Caco-2 (cell line): ENCODE results near the gene NR4A3. TPM values are rescaled to one million over a fixed set of nuclear protein-coding genes. Genes with fewer than 3 reads are reported as not detected.

Source experiments
- BruUV-seq: library from RNA; stranded (reverse); fragments of 400-500 nt; replicated peaks from 2 replicates; lab custom pipeline; 2021; lab: Mats Ljungman, UMichigan
- CTCF ChIA-PET: fragments of 300-600 bp; sonication (Branson Sonifier 250); formaldehyde crosslinking; loops from one replicate; lab custom pipeline; 2022; ENCODE audit warnings: antibody characterized with exemption; lab: Charles Lee
- POLR2A ChIA-PET: fragments of 300-600 bp; sonication (Branson Sonifier 250); formaldehyde crosslinking; loops from one replicate; lab custom pipeline; 2022; ENCODE audit warnings: antibody characterized with exemption; lab: Charles Lee
- DNase-seq, 2 experiments: peaks; one replicate each; pipeline versions ENCODE4 v3.0.0 to v3.0.0-alpha.2; 2020 to 2022
- H3K27me3 ChIP-seq: replicated peaks from 2 replicates; pipeline ENCODE4 v1.6.0; 2011; ENCODE audit warnings: low read length; ENCODE audit not compliant: control insufficient read depth, insufficient read depth
- H3K36me3 ChIP-seq: 2 replicates; pipeline ENCODE4 v1.5.1; 2011; ENCODE audit warnings: low read length; ENCODE audit not compliant: control insufficient read depth, insufficient read depth
- H3K4me1 ChIP-seq: fragments of 250-450 bp; sonication (Bioruptor Pico); 2 replicates; pipeline ENCODE4 v1.5.1; 2020; ENCODE audit warnings: mild to moderate bottlenecking
- H3K4me3 ChIP-seq: 2 replicates; pipeline ENCODE4 v1.5.1; 2011; ENCODE audit warnings: low read depth, mild to moderate bottlenecking, control low read depth, low read length
- H3K9me3 ChIP-seq: fragments of 250-450 bp; sonication (Bioruptor Pico); 2 replicates; pipeline ENCODE4 v1.5.1; 2020; ENCODE audit warnings: mild to moderate bottlenecking, moderate library complexity
- H3K27ac Mint-ChIP-seq: one replicate; pipeline ENCODE4 v1.8.0; 2022; ENCODE audit warnings: mixed read lengths; ENCODE audit not compliant: unreplicated experiment
- H3K27me3 Mint-ChIP-seq: one replicate; pipeline ENCODE4 v1.8.0; 2022; ENCODE audit warnings: mixed read lengths; ENCODE audit not compliant: insufficient read depth, unreplicated experiment
- H3K36me3 Mint-ChIP-seq: one replicate; pipeline ENCODE4 v1.8.0; 2022; ENCODE audit warnings: mild to moderate bottlenecking, mixed read lengths; ENCODE audit not compliant: insufficient read depth, unreplicated experiment
- H3K4me1 Mint-ChIP-seq: one replicate; pipeline ENCODE4 v1.8.0; 2022; ENCODE audit warnings: low read depth, mixed read lengths; ENCODE audit not compliant: unreplicated experiment
- H3K4me3 Mint-ChIP-seq: one replicate; pipeline ENCODE4 v1.8.0; 2022; ENCODE audit warnings: mild to moderate bottlenecking, moderate library complexity, mixed read lengths; ENCODE audit not compliant: unreplicated experiment
- H3K9me3 Mint-ChIP-seq: one replicate; pipeline ENCODE4 v1.8.0; 2022; ENCODE audit warnings: mixed read lengths; ENCODE audit not compliant: unreplicated experiment
- intact Hi-C: fragments of 100-400 bp; cut with micrococcal nuclease; formaldehyde crosslinking; loops from one replicate; pipeline ENCODE4 v1.10.0; 2022; ENCODE audit not compliant: unreplicated experiment
- total RNA-seq: library from RNA; stranded (reverse); gene quantifications from 2 replicates; pipeline ENCODE4 v1.2.3, GENCODE V29; 2022
- TF ChIP-seq, protein P1 (sequence below), 2 experiments: fragments of 200-600 bp in 1 of 2; IDR thresholded peaks; 1 replicate in 1 of 2; 2 replicates in 1 of 2; pipeline versions ENCODE4 v1.5.1 to v1.8.0; 2011 to 2022; ENCODE audit warnings: antibody characterized with exemption in 1 of 2, control low read depth in 1 of 2, inconsistent platforms in 1 of 2, low read depth in 1 of 2, low read length in 1 of 2, mild to moderate bottlenecking in 1 of 2, moderate library complexity in 1 of 2; ENCODE audit not compliant: insufficient read depth in 1 of 2, severe bottlenecking in 1 of 2, unreplicated experiment in 1 of 2

NR4A3 gene
- total RNA-seq, 1 experiment from 2014 or later = 0.39 TPM

DNA sequence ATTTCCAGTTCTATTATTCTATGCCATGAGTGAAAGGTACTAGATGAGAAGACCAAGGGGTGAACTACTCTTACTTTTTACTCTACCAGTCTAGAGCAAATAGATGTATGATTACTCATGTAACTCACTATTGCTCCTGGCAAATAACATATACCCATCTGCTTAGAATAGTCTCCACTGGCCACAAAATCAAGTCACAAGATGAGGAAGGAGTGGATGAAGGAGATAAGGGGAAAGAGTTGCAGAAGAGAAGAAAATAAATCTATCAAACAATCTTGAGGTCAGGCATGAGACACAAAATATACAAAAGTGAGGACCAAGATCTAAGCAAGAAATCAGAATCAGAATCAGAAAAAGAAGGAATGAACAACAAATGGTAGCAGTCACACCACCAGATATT is 13.7 kb upstream of the NR4A3 start:
- H3K4me1 ChIP-seq = no peaks in the 10 kb centered on the region; the same call in 1 of the 2 replicates
- Mint-ChIP-seq H3K27me3 (no peaks in the 10 kb centered on the region), H3K9me3 (no peaks in the 10 kb centered on the region), H3K27ac (no peak overlapping the region), H3K4me3 (no peak overlapping the region), H3K36me3 (peaks cover 6% of the 10 kb centered on the region), H3K4me1 (peaks cover 19% of the 10 kb centered on the region)
- ChIA-PET CTCF (no interaction called here), POLR2A (no interaction called here)
- DNase-seq = no peak
- no peaks in the 10 kb centered on the region for H3K36me3 ChIP-seq
- intact Hi-C loops = loop anchor here (1.0 to 5.0 kb wide), 4 partner anchors 12 to 789 kb away; partner anchors contain the start of gene STX17
- no peaks in the 10 kb centered on the region for H3K27me3 ChIP-seq
- no peaks in the 10 kb centered on the region for H3K9me3 ChIP-seq
- no peak overlapping the region for H3K4me3 ChIP-seq
- BruUV-seq = no TSS peak
- TF ChIP-seq, protein P1, sequence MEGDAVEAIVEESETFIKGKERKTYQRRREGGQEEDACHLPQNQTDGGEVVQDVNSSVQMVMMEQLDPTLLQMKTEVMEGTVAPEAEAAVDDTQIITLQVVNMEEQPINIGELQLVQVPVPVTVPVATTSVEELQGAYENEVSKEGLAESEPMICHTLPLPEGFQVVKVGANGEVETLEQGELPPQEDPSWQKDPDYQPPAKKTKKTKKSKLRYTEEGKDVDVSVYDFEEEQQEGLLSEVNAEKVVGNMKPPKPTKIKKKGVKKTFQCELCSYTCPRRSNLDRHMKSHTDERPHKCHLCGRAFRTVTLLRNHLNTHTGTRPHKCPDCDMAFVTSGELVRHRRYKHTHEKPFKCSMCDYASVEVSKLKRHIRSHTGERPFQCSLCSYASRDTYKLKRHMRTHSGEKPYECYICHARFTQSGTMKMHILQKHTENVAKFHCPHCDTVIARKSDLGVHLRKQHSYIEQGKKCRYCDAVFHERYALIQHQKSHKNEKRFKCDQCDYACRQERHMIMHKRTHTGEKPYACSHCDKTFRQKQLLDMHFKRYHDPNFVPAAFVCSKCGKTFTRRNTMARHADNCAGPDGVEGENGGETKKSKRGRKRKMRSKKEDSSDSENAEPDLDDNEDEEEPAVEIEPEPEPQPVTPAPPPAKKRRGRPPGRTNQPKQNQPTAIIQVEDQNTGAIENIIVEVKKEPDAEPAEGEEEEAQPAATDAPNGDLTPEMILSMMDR (IDR thresholded peaks at IDR 0.05; ENCODE audit: insufficient read depth in 1 of 2, low read depth in 1 of 2, low read length in 1 of 2, severe bottlenecking in 1 of 2, unreplicated experiment in 1 of 2) = no peak

DNA sequence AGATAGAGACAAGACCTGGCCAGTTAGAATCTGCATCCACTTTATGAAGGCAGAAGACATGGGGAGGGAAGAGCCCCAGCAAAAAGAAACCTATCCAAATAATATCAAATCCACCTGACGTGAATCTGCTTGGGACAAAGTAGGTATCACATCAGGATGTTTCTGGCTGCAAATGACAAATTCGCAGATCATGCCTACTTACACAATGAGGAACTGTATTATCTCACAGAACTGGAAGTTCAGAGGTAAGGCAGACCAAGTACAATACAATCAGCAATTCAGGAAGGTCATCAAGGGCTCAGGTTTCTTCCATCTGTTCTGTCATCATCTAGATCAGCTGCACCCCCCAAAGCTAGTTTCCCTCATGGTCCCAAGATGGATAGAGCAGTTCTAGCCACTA is 13.2 kb upstream of the NR4A3 start:
- Mint-ChIP-seq H3K36me3 (peaks cover 6% of the 10 kb centered on the region), H3K27ac (no peak overlapping the region), H3K4me3 (no peak overlapping the region), H3K9me3 (no peaks in the 10 kb centered on the region), H3K27me3 (no peaks in the 10 kb centered on the region), H3K4me1 (peaks cover 19% of the 10 kb centered on the region)
- intact Hi-C loops = loop anchor here (5.0 kb wide), 2 partner anchors 99 to 789 kb away; partner anchors contain the start of gene STX17
- no peaks in the 10 kb centered on the region for H3K36me3 ChIP-seq
- H3K4me1 ChIP-seq = no peaks in the 10 kb centered on the region; the same call in 1 of the 2 replicates
- no TSS peak for BruUV-seq
- no peak for DNase-seq
- no peaks in the 10 kb centered on the region for H3K27me3 ChIP-seq
- ChIA-PET CTCF (no interaction called here), POLR2A (no interaction called here)
- H3K9me3 ChIP-seq = no peaks in the 10 kb centered on the region
- TF ChIP-seq, protein P1 (IDR thresholded peaks at IDR 0.05; ENCODE audit: insufficient read depth in 1 of 2, low read depth in 1 of 2, low read length in 1 of 2, severe bottlenecking in 1 of 2, unreplicated experiment in 1 of 2) = no peak
- H3K4me3 ChIP-seq = no peak overlapping the region

- H3K36me3 ChIP-seq = no peaks in the 10 kb centered on the region
- Mint-ChIP-seq H3K27me3 (no peaks in the 10 kb centered on the region), H3K9me3 (no peaks in the 10 kb centered on the region), H3K36me3 (peaks cover 6% of the 10 kb centered on the region), H3K27ac (no peak overlapping the region), H3K4me3 (no peak overlapping the region), H3K4me1 (peaks cover 19% of the 10 kb centered on the region)
- H3K4me1 ChIP-seq = no peaks in the 10 kb centered on the region; the same call in 1 of the 2 replicates
- ChIA-PET CTCF (no interaction called here), POLR2A (no interaction called here)
- intact Hi-C loops = loop anchor here (5.0 kb wide), 2 partner anchors 98 to 788 kb away; partner anchors contain the start of gene STX17
- TF ChIP-seq, protein P1 (IDR thresholded peaks at IDR 0.05; ENCODE audit: insufficient read depth in 1 of 2, low read depth in 1 of 2, low read length in 1 of 2, severe bottlenecking in 1 of 2, unreplicated experiment in 1 of 2) = no peak
- H3K9me3 ChIP-seq = no peaks in the 10 kb centered on the region
- DNase-seq = no peak
- no peaks in the 10 kb centered on the region for H3K27me3 ChIP-seq
- BruUV-seq = no TSS peak
- no peak overlapping the region for H3K4me3 ChIP-seq
These were observed 11.9 kb upstream of the NR4A3 start for GRCh38 chr9:99809586-99810319.
